Muscle layer of duodenum (tissue), 2 donors: ENCODE measurements around the gene MYH15.

Source experiments
- H3K27ac ChIP-seq: one replicate; pipeline ENCODE4 v1.7.0; 2013; ENCODE audit warnings: mild to moderate bottlenecking, low read length
- H3K27me3 ChIP-seq: one replicate; pipeline ENCODE4 v1.7.0; 2013; ENCODE audit warnings: low read depth, mild to moderate bottlenecking, control low read depth, low read length
- H3K36me3 ChIP-seq, 2 donors: one replicate each; pipeline ENCODE4 v1.7.0; 2013; ENCODE audit warnings: low read length in 2 of 2, control low read depth in 1 of 2, mild to moderate bottlenecking in 1 of 2; ENCODE audit not compliant: insufficient read depth in 2 of 2, control insufficient read depth in 1 of 2
- H3K4me1 ChIP-seq, 2 donors: one replicate each; pipeline ENCODE4 v1.7.0; 2013; ENCODE audit warnings: low read length in 2 of 2, mild to moderate bottlenecking in 2 of 2, control low read depth in 1 of 2, moderate library complexity in 1 of 2; ENCODE audit not compliant: insufficient read depth in 2 of 2, control insufficient read depth in 1 of 2
- H3K4me3 ChIP-seq, 2 donors: one replicate each; pipeline ENCODE4 v1.7.0; 2013; ENCODE audit warnings: low read length in 2 of 2, low read depth in 1 of 2, mild to moderate bottlenecking in 1 of 2
- H3K9me3 ChIP-seq, 2 donors: one replicate each; pipeline ENCODE4 v1.7.0; 2013; ENCODE audit warnings: low read length in 2 of 2, control low read depth in 1 of 2, mild to moderate bottlenecking in 1 of 2; ENCODE audit not compliant: control insufficient read depth in 1 of 2
- donor health status: healthy.

The MYH15 gene

DNA sequence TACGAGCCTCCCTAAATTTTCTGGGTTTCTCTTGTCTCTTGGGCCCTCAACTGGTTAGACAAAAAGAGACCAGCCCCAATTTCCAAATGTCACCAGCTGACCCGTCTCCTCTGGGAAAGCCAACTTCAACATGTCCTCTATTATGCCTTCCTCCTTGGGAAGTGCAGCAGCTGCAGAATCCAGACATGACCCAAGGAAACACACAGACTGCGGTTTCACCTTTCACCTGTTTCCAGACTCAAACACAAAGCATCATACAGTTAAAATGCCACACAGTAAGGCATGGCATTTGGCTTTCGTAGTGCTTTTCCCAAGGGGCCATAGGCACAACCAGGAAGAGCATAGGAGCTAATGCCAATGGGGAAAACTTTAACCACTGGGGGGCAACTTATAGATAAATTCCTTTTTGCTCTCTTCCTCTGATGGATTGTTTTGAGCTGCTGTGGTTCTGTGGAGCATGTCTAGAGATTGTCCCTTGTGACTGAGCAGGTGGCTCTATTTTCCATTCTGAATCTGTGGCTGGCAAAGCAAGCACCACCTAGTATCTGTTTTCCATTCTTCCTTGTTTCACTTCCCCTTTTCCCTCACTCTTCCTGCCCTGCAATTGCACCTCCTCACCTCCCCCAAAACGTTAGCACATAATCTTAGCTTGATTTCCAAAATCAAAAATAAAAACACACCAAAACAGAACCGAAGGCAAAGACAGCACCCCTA lies 164.7 kb downstream of the MYH15 start:
- H3K9me3 ChIP-seq, result no peaks in the 10 kb centered on the region
- H3K4me3 ChIP-seq, result no peak overlapping the region
- no peaks in the 10 kb centered on the region for H3K27me3 ChIP-seq
- H3K4me1 ChIP-seq, result no peaks in the 10 kb centered on the region
- no peaks in the 10 kb centered on the region for H3K36me3 ChIP-seq
- H3K27ac ChIP-seq, result no peak overlapping the region

DNA sequence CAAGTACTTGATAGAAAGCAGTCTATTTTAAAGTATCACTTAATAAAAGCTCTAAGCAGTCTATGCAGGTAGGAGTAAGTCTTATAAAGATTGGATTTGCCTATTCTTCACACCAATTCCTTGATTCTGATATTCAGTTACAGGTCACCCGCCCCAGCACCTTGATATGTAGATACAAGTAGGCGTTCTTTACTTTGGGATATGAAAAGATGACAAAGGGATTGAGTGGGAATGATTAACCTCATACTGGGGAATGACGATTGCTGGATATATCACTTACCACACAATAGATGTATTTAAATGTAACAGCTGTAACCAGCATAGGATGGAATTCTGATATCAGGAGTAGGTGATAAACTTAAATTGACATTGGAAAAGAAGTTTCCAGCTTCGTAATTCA lies 166.9 kb downstream of the MYH15 start:
- Histone ChIP-seq H3K4me1 (no peaks in the 10 kb centered on the region), H3K27ac (no peak overlapping the region), H3K36me3 (no peaks in the 10 kb centered on the region)

DNA sequence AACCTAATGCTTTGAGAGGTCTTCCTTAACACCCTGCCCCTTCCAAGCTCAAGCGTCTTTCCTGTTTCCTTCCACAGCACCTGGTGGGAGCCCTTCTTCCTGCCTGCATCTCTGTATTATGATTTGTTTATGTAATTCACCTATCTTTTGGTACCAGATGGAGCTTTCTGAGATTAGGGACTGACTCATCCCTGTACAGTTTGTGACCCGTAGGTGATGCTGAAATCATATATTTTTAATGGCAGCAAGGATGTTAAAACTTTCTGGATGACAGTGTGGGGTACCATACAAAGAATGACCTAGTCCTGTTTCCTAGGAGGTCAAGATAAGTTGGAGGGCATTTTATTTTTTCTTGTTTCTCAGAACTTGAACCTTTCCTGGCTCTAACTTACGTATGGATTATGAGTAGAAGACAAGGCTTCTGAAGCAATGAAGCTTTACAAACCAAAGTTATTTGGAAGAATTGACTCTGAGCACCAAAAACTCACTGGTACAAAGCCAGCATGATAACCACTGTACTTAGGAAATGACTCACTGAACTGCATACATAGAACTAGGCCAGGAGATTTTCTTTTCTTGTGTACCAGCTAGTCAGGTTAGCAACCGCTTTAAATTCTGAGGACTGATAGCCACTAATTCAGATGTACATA lies 167.4 kb downstream of the MYH15 start:
- H3K9me3 ChIP-seq, result no peaks in the 10 kb centered on the region
- H3K36me3 ChIP-seq, result no peaks in the 10 kb centered on the region
- no peaks in the 10 kb centered on the region for H3K4me1 ChIP-seq
- no peak overlapping the region for H3K27ac ChIP-seq
- no peaks in the 10 kb centered on the region for H3K27me3 ChIP-seq
- H3K4me3 ChIP-seq, result no peak overlapping the region

More for the DNA sequence above, 166.9 kb downstream of the MYH15 start:
- no peaks in the 10 kb centered on the region for H3K9me3 ChIP-seq
- H3K4me3 ChIP-seq, result no peak overlapping the region
- H3K27me3 ChIP-seq, result no peaks in the 10 kb centered on the region

DNA sequence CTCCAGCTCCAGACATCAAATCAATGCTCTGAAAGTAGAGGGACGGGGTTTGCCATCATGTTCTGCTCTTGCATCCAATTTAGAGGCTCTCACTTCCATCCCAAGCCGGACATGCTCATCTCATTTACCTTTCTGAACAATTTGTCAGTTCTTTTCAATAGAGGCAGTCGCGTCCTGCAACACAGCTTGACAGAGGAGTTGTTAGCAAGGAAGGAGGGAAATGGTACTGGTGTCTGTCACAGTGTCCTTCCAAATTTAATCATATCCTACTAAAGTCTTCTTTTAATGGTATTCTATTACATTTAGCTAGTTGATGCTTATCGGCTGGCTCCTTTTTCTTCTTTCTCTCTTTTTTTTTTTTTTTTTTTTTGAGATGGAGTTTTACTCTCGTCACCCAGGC lies 168.5 kb downstream of the MYH15 start:
- no peak overlapping the region for H3K27ac ChIP-seq
- no peak overlapping the region for H3K4me3 ChIP-seq
- no peaks in the 10 kb centered on the region for H3K4me1 ChIP-seq
- no peaks in the 10 kb centered on the region for H3K36me3 ChIP-seq
- no peaks in the 10 kb centered on the region for H3K27me3 ChIP-seq
- no peaks in the 10 kb centered on the region for H3K9me3 ChIP-seq

DNA sequence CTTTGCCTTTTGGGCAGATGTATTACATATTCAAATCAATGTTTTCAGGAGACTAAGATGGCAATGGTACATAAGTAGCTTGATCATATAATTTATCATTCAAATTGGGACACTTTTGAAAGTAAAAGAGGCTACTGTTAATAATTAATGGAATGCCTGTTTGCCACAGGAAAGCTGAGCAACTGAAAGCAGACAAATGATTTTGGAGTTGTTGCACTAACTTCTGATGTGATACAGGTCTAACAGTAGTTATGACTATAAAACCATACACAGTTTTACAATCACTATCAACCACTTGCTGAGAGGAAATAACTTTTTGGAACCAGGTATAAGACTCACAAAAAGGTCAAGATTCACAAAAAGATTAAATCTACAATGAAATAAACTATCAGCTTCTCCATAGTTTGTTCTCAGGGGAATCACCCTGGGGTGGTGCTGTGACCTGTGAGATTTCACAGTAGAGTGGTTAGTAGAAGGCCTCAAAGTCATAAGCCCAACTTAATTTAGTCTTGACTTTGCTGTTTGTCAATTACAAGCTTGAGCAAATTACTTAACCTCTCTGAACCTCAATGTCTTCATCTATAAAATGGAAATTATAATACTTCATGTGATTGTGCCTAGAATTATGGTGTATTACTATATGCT lies 171.4 kb downstream of the MYH15 start:
- H3K4me3 ChIP-seq, result no peak overlapping the region
- H3K27me3 ChIP-seq, result no peaks in the 10 kb centered on the region
- no peak overlapping the region for H3K27ac ChIP-seq
- H3K36me3 ChIP-seq, result no peaks in the 10 kb centered on the region
- no peaks in the 10 kb centered on the region for H3K4me1 ChIP-seq
- no peaks in the 10 kb centered on the region for H3K9me3 ChIP-seq

DNA sequence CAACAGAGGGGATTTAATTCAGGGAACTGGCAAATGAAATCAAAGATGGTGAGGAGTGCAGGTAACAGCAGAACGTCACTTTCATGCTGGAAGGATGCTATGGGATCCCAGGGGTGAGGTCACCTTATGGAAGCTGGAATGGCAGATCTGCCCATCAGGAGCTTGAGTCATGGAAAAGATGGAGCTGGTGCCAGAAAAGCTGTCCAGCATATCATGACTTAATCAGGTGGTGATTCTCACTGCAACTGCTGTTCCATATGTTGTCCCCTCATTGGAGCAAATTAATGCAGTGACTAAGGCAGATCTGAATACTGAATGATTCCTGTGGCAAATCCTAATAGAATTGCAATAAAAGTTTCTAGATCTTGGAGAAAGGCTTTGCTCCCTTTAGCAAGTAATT lies 175.7 kb downstream of the MYH15 start:
- Histone ChIP-seq H3K36me3 (no peaks in the 10 kb centered on the region), H3K9me3 (no peaks in the 10 kb centered on the region), H3K4me3 (no peak overlapping the region), H3K27me3 (no peaks in the 10 kb centered on the region), H3K4me1 (no peaks in the 10 kb centered on the region), H3K27ac (no peak overlapping the region)

DNA sequence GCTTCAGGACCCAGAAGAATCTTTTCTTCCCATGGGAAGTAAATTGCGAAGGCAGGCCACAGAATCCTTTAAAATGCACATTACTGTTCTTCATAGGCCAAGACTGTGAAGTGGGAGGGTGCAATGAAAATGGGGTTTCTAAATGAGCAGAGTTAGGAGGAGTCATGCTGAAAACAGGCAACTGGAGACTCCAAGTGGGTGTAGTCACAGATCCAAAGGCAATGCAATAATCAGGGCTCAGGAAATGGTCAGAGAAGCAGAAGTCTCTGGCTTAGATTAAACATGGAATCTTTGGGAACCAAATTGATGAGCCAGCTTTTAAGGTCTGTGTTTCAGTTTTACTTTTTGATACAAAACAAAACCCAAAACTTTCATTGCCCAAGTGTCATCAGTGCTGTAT lies 176.4 kb downstream of the MYH15 start:
- Histone ChIP-seq H3K4me1 (no peaks in the 10 kb centered on the region), H3K36me3 (no peaks in the 10 kb centered on the region), H3K9me3 (no peaks in the 10 kb centered on the region), H3K27me3 (no peaks in the 10 kb centered on the region), H3K27ac (no peak overlapping the region), H3K4me3 (no peak overlapping the region)

DNA sequence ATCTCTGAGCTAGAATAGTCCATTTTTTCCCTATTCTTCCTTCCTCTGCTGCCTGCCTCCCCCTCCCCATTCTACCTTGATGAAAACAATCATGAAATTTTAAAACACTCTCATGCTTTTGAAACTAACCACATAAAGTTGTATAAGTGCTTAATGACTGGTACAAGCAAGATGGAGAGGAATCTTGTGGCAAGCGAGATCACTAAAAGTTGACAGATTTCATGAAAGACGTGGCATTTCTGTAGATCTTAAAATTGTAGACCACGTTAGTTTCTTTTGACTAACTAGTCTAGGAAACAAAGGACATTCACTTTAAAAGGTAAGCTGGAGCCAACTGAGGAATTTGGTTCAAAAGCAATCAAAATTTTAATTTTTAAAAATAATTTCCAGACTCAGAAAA lies 178.6 kb downstream of the MYH15 start:
- H3K27ac ChIP-seq, result no peak overlapping the region
- no peaks in the 10 kb centered on the region for H3K36me3 ChIP-seq
- no peaks in the 10 kb centered on the region for H3K4me1 ChIP-seq
- H3K4me3 ChIP-seq, result no peak overlapping the region
- no peaks in the 10 kb centered on the region for H3K27me3 ChIP-seq
- no peaks in the 10 kb centered on the region for H3K9me3 ChIP-seq
